NT2/D1 (cell line): ENCODE data around the gene SPSB3.

Experiments
- DNase-seq: peaks from one replicate; pipeline ENCODE4 v3.0.0-alpha.2; 2011; ENCODE audit warnings: low read depth, low spot score
- H3K27me3 ChIP-seq: 2 replicates; pipeline ENCODE4 v1.6.0; 2011; ENCODE audit warnings: mild to moderate bottlenecking; ENCODE audit not compliant: insufficient read length, insufficient read depth
- H3K36me3 ChIP-seq: 2 replicates; pipeline ENCODE4 v1.6.1; 2011; ENCODE audit warnings: mild to moderate bottlenecking, low read length, mixed read lengths; ENCODE audit not compliant: insufficient read depth, insufficient read length
- H3K4me1 ChIP-seq: 2 replicates; pipeline ENCODE4 v1.5.1; 2011; ENCODE audit not compliant: insufficient read depth, insufficient read length
- H3K4me3 ChIP-seq: 2 replicates; pipeline ENCODE4 v1.5.1; 2011; ENCODE audit warnings: low read depth; ENCODE audit not compliant: insufficient read length
- H3K9ac ChIP-seq: 2 replicates; pipeline ENCODE4 v1.6.0; 2011; ENCODE audit warnings: low read depth; ENCODE audit not compliant: insufficient read length
- H3K9me3 ChIP-seq: 2 replicates; pipeline ENCODE4 v1.5.1; 2011; ENCODE audit warnings: mild to moderate bottlenecking, low read length; ENCODE audit not compliant: insufficient read depth
- SUZ12 ChIP-seq: IDR thresholded peaks from 2 replicates; pipeline ENCODE4 v1.6.1; 2011; ENCODE audit not compliant: insufficient read length, insufficient read depth; ENCODE audit errors: extremely low read depth
- YY1 ChIP-seq: IDR thresholded peaks from 2 replicates; pipeline ENCODE4 v1.6.1; 2011; ENCODE audit not compliant: insufficient read length, insufficient read depth
- ZNF274 ChIP-seq: IDR thresholded peaks from 2 replicates; pipeline ENCODE4 v1.6.1; 2011; ENCODE audit warnings: mild to moderate bottlenecking, low read depth, low read length

Gene SPSB3

DNA sequence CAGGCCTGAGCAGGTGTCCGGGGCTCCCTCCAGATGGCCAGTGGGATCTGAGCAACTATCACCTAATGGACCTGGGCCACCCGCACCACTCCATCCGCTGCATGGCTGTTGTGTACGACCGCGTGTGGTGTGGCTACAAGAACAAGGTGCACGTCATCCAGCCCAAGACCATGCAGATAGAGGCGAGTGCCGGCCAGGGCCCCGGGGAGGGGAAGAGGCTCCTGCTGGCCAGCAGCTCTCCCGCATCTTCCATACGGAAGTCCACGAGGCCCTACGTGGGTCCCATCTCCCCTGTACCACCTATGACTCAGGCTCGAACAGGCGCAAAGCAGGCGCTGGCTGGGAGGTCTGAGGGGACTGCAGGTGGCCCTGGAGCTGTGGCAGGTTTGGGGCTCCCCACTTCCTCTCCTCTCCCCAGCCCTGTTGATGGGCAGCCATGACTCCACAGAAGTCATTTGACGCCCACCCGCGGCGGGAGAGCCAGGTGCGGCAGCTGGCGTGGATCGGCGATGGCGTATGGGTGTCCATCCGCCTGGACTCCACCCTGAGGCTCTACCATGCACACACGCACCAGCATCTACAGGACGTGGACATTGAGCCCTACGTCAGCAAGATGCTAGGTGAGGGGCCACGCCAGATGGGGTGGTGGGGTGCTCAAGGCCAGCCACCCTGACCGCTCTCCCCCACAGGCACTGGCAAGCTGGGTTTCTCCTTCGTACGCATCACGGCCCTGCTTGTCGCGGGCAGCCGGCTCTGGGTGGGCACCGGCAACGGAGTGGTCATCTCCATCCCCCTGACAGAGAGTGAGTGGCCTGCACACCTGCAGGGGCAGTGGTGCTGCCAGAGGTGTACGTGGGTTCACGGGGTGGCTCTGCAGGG lies 15.0 kb downstream of the SPSB3 start:
- Histone ChIP-seq H3K9me3 (no peaks in the 10 kb centered on the region), H3K27me3 (no peaks in the 10 kb centered on the region), H3K4me3 (no peak overlapping the region), H3K36me3 (peaks cover 84% of the 10 kb centered on the region), H3K9ac (no peak overlapping the region), H3K4me1 (peaks cover 25% of the 10 kb centered on the region)
- no peak for DNase-seq
- no peak for TF ChIP-seq ZNF274

GRCh38 chr16:1766701-1767100 lies 15.7 kb downstream of the SPSB3 start:
- TF ChIP-seq SUZ12 (no peak), YY1 (no peak), ZNF274 (no peak)
- Histone ChIP-seq H3K36me3 (peaks cover 84% of the 10 kb centered on the region), H3K9me3 (no peaks in the 10 kb centered on the region), H3K4me1 (peaks cover 25% of the 10 kb centered on the region), H3K27me3 (no peaks in the 10 kb centered on the region), H3K4me3 (no peak overlapping the region), H3K9ac (no peak overlapping the region)
- DNase-seq: no peak

- no peak overlapping the region for H3K4me3 ChIP-seq
- no peaks in the 10 kb centered on the region for H3K27me3 ChIP-seq
- no peak for DNase-seq
- no peak for TF ChIP-seq YY1
- TF ChIP-seq ZNF274: no peak
- no peak for TF ChIP-seq SUZ12
- H3K36me3 ChIP-seq: peaks cover 86% of the 10 kb centered on the region
- H3K9me3 ChIP-seq: no peaks in the 10 kb centered on the region
- H3K9ac ChIP-seq: no peak overlapping the region
- peaks cover 25% of the 10 kb centered on the region for H3K4me1 ChIP-seq
Observed at GRCh38 chr16:1766231-1766630, 16.1 kb downstream of the SPSB3 start.

GRCh38 chr16:1765826-1766225 lies 16.5 kb downstream of the SPSB3 start:
- TF ChIP-seq YY1: no peak
- TF ChIP-seq SUZ12: no peak
- Histone ChIP-seq H3K27me3 (no peaks in the 10 kb centered on the region), H3K4me1 (peaks cover 25% of the 10 kb centered on the region), H3K9ac (no peak overlapping the region), H3K9me3 (no peaks in the 10 kb centered on the region), H3K4me3 (no peak overlapping the region), H3K36me3 (peaks cover 90% of the 10 kb centered on the region)
- no peak for DNase-seq

DNA sequence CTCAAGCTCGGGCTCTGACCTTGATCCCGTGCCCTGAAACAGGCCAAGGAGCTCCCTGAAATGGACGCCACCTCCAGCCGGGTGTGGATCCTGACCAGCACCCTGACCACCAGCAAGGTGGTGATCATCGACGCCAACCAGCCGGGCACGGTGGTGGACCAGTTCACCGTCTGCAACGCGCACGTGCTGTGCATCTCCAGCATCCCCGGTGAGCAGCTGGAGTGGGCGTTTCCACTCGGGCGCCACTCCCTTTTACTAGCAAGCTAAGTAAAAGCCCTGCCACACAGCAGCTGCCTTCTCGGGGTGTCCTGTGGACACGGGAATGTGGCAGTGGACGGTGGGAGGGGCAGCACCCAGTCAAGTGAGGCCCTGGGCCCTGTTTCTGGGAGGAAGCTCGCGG lies 17.4 kb downstream of the SPSB3 start:
- peak overlapping the region; percentile 82 for H3K9ac ChIP-seq
- no peak overlapping the region for H3K4me3 ChIP-seq
- H3K27me3 ChIP-seq: no peaks in the 10 kb centered on the region
- TF ChIP-seq ZNF274 (no peak), SUZ12 (no peak), YY1 (no peak)
- DNase-seq: no peak
- H3K4me1 ChIP-seq: peaks cover 25% of the 10 kb centered on the region
- peaks cover 91% of the 10 kb centered on the region for H3K36me3 ChIP-seq
- H3K9me3 ChIP-seq: no peaks in the 10 kb centered on the region

DNA sequence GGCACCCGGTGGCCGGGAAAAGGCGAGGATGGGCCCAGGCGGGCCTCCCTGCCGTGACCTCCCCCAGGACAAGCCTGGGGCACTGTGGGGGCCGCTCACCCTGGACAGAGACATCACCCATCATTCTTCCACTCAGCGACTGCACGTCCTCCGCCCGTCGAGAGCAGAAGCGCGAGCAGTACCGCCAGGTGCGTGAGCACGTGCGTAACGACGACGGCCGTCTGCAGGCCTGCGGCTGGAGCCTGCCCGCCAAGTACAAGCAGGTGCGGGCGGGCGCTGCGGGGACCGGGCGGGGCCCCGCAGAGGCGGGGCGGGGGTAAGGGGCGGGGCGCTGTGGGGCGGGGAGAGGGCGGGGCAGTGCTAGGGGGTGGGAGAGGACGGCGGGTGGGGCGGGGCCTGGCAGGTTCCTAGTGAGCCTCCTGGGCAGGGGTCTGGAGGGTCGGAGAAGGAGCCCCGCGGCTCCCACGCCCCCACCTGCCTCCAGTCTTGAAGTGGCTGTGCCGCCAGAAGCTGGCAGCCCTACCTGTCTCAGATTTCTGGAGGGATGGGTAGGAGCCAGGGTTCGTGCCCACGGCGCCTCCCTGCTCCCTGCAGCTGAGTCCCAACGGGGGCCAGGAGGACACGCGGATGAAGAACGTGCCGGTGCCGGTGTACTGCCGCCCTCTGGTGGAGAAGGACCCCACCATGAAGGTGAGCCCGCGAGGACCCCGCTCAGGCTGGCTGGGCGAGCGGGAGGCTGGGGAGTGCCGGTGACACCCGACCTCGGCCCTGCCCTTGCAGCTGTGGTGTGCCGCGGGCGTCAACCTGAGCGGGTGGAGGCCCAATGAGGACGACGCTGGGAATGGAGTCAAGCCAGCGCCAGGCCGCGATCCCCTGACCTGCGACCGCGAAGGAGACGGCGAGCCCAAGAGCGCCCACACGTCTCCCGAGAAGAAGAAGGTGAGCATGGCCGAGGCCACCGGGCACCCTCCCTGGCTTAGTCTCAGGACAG lies 18.6 kb downstream of the SPSB3 start:
- peak; percentile 52 for DNase-seq
- Histone ChIP-seq H3K9ac (peak overlapping the region; percentile 82), H3K4me3 (peak overlapping the region; percentile 28), H3K36me3 (peaks cover 89% of the 10 kb centered on the region), H3K27me3 (no peaks in the 10 kb centered on the region), H3K4me1 (peaks cover 22% of the 10 kb centered on the region), H3K9me3 (no peaks in the 10 kb centered on the region)
- TF ChIP-seq ZNF274: no peak
- TF ChIP-seq YY1: no peak
- TF ChIP-seq SUZ12: no peak

GRCh38 chr16:1762879-1763520 lies 19.4 kb downstream of the SPSB3 start:
- no peak for TF ChIP-seq ZNF274
- no peak for TF ChIP-seq YY1
- TF ChIP-seq SUZ12: no peak
- H3K36me3 ChIP-seq: peaks cover 85% of the 10 kb centered on the region
- H3K9ac ChIP-seq: peak overlapping the region; percentile 21
- H3K27me3 ChIP-seq: no peaks in the 10 kb centered on the region
- H3K4me3 ChIP-seq: no peak overlapping the region
- no peak for DNase-seq
- H3K4me1 ChIP-seq: peaks cover 24% of the 10 kb centered on the region
- no peaks in the 10 kb centered on the region for H3K9me3 ChIP-seq
